Measurements from ENCODE around the gene MPP1. TPM values are rescaled to one million over a fixed set of nuclear protein-coding genes. Genes with fewer than 3 reads are reported as not detected.

The MPP1 gene
- total RNA-seq, 1 experiment from 2014 or later, result 89.3 TPM

DNA sequence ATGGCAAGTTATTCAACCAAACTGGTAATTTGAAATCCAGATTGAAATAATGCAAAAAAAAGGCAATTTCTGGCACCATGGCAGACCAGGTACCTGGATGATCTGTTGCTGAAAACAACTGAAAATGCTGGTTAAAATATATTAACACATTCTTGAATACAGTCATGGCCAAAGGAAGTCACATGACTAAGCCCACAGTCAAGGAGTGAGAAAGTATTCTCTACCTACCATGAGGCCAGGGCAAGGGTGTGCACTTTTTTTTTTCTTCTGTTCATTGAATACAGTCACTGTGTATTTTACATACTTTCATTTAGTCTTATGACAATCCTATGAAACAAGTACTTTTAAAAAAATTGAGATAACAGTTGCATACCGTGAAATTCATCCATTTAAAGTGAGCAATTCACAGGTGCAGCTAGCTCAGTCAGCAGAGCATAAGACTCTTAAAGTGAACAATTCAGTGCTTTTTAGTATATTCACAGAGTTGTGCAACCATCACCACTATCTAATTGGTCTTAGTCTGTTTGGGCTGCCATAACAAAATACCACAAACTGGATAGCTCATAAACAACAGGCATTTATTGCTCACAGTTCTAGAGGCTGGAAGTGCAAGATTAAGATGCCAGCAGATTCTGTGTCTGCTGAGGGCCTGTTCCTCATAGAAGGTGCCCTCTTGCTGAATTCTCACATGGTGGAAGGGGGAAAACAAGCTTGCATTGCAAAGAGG is 4.8 kb upstream of the MPP1 start:
- intact Hi-C loops (cut with micrococcal nuclease; ENCODE audit: unreplicated experiment), result no loop called here
- H3K4me3 ChIP-seq (ENCODE audit: low read depth in 2 of 2, low read length in 2 of 2), result no peak overlapping the region
- no peak for ATAC-seq
- peaks cover 6% of the 10 kb centered on the region for H3K4me1 ChIP-seq (ENCODE audit: control insufficient read depth, insufficient read depth, low read length)
- H3K27me3 ChIP-seq (ENCODE audit: control insufficient read depth, insufficient read depth, low read length), result no peaks in the 10 kb centered on the region
- no peak for DNase-seq (ENCODE audit: low read depth, low spot score)
- H3K9me3 ChIP-seq (ENCODE audit: control insufficient read depth, insufficient read depth, low read depth, low read length), result peaks cover 8% of the 10 kb centered on the region; the same call in 1 of the 2 replicates
- in situ Hi-C loops (cut with HindIII; ENCODE audit: low pct_unique_long_range_greater_than_20kb, low sequenced_read_pairs), result no loop called here
- CTCF ChIA-PET, result no interaction called here
- BruUV-seq (replicated peaks), result no TSS peak
- no peak for TF ChIP-seq POLR2AphosphoS5 (IDR thresholded peaks at IDR 0.05; ENCODE audit: low read depth, low read length)
- TF ChIP-seq TCF7L2 (IDR thresholded peaks at IDR 0.05; ENCODE audit: low read depth, low read length), result no peak
- TF ChIP-seq SIN3A (IDR thresholded peaks at IDR 0.05; ENCODE audit: borderline replicate concordance, insufficient read depth, low read depth, low read length), result no peak
- TF ChIP-seq, protein P1, sequence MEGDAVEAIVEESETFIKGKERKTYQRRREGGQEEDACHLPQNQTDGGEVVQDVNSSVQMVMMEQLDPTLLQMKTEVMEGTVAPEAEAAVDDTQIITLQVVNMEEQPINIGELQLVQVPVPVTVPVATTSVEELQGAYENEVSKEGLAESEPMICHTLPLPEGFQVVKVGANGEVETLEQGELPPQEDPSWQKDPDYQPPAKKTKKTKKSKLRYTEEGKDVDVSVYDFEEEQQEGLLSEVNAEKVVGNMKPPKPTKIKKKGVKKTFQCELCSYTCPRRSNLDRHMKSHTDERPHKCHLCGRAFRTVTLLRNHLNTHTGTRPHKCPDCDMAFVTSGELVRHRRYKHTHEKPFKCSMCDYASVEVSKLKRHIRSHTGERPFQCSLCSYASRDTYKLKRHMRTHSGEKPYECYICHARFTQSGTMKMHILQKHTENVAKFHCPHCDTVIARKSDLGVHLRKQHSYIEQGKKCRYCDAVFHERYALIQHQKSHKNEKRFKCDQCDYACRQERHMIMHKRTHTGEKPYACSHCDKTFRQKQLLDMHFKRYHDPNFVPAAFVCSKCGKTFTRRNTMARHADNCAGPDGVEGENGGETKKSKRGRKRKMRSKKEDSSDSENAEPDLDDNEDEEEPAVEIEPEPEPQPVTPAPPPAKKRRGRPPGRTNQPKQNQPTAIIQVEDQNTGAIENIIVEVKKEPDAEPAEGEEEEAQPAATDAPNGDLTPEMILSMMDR (IDR thresholded peaks at IDR 0.05), result no peak
- TF ChIP-seq, protein P2, sequence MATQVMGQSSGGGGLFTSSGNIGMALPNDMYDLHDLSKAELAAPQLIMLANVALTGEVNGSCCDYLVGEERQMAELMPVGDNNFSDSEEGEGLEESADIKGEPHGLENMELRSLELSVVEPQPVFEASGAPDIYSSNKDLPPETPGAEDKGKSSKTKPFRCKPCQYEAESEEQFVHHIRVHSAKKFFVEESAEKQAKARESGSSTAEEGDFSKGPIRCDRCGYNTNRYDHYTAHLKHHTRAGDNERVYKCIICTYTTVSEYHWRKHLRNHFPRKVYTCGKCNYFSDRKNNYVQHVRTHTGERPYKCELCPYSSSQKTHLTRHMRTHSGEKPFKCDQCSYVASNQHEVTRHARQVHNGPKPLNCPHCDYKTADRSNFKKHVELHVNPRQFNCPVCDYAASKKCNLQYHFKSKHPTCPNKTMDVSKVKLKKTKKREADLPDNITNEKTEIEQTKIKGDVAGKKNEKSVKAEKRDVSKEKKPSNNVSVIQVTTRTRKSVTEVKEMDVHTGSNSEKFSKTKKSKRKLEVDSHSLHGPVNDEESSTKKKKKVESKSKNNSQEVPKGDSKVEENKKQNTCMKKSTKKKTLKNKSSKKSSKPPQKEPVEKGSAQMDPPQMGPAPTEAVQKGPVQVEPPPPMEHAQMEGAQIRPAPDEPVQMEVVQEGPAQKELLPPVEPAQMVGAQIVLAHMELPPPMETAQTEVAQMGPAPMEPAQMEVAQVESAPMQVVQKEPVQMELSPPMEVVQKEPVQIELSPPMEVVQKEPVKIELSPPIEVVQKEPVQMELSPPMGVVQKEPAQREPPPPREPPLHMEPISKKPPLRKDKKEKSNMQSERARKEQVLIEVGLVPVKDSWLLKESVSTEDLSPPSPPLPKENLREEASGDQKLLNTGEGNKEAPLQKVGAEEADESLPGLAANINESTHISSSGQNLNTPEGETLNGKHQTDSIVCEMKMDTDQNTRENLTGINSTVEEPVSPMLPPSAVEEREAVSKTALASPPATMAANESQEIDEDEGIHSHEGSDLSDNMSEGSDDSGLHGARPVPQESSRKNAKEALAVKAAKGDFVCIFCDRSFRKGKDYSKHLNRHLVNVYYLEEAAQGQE (IDR thresholded peaks at IDR 0.05; ENCODE audit: insufficient read depth in 1 of 2, low read depth in 2 of 2, low read length in 1 of 2), result no peak
- H3K36me3 ChIP-seq (ENCODE audit: control insufficient read depth, insufficient read depth, low read length), result no peaks in the 10 kb centered on the region
- POLR2A ChIA-PET, result no interaction called here
- H3K27ac ChIP-seq (ENCODE audit: low read length), result no peak overlapping the region

DNA sequence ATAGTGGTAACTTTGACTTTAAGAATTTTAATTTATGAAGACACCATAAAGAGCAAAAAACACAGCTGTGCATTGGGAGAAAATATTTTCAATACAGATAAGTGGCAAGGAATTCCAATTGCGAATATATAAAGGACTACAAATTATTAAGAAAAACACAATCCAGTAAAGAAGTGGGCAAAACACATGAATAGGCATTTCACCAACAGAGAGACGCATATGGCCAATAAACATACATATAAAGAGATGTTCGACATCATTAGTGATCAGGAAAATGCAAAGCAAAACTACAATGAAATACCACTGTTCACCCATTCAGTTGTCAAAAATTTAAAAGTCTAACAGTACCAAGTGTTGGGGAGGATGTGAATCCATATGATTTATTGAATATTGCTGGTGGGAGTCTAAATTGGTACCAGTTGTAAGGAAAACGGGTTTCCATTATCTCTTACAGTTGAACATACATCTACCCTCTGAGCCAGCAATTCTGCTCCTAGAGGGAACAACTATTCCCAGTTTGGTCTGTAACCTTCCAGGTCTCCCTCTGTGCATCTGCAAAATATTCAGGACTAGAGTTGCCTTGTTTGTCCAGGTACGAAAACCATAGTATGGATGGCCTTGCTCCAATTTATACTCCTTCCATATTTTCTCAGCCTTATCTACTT is 1.7 kb upstream of the MPP1 start:
- ChIA-PET POLR2A (no interaction called here), CTCF (no interaction called here)
- H3K36me3 ChIP-seq (ENCODE audit: control insufficient read depth, insufficient read depth, low read length), result no peaks in the 10 kb centered on the region
- BruUV-seq (replicated peaks), result no TSS peak
- H3K27me3 ChIP-seq (ENCODE audit: control insufficient read depth, insufficient read depth, low read length), result no peaks in the 10 kb centered on the region
- no peak for ATAC-seq
- no peak overlapping the region for H3K4me3 ChIP-seq (ENCODE audit: low read depth in 2 of 2, low read length in 2 of 2)
- in situ Hi-C loops (cut with HindIII; ENCODE audit: low pct_unique_long_range_greater_than_20kb, low sequenced_read_pairs), result no loop called here
- H3K9me3 ChIP-seq (ENCODE audit: control insufficient read depth, insufficient read depth, low read depth, low read length), result peaks cover 8% of the 10 kb centered on the region; the same call in 1 of the 2 replicates
- no peak overlapping the region for H3K27ac ChIP-seq (ENCODE audit: low read length)
- no peak for DNase-seq (ENCODE audit: low read depth, low spot score)
- intact Hi-C loops (cut with micrococcal nuclease; ENCODE audit: unreplicated experiment), result no loop called here
- TF ChIP-seq POLR2AphosphoS5 (IDR thresholded peaks at IDR 0.05; ENCODE audit: low read depth, low read length), result no peak
- no peak for TF ChIP-seq SIN3A (IDR thresholded peaks at IDR 0.05; ENCODE audit: borderline replicate concordance, insufficient read depth, low read depth, low read length)
- TF ChIP-seq, protein P1 (IDR thresholded peaks at IDR 0.05), result no peak
- TF ChIP-seq, protein P2 (IDR thresholded peaks at IDR 0.05; ENCODE audit: insufficient read depth in 1 of 2, low read depth in 2 of 2, low read length in 1 of 2), result no peak
- TF ChIP-seq TCF7L2 (IDR thresholded peaks at IDR 0.05; ENCODE audit: low read depth, low read length), result no peak
- peaks cover 24% of the 10 kb centered on the region for H3K4me1 ChIP-seq (ENCODE audit: control insufficient read depth, insufficient read depth, low read length)
